ENCODE data around the gene RNF7.
"Not testable (repeated sequence)": the region's sequence is repeated elsewhere in the genome, so short reads cannot be mapped to it uniquely, and the experiment has no call there.

The RNF7 gene

DNA sequence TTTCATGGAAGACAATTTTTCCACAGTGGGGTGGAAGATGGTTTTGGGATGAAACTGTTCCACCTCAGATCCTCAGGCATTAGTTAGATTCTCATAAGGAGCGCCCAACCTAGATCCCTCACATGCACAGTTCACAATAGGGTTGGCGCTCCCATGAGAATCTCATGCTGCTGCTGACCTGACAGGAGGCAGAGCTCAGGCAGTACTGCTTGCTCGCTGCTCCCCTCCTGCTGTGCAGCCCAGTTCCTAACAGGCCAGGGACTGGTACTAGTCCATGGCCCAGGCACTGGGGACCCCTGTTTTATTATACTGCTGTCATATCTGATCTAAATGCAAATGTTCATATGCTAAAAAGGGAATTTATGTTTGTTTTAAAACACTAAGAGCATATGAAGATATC, 15.3 kb downstream of the RNF7 start:
- Histone ChIP-seq H3K27me3 (ENCODE audit: control insufficient read depth in 1 of 2, insufficient read depth in 2 of 2, low read length in 2 of 2) (no peaks in the 10 kb centered on the region), H3K9me3 (ENCODE audit: control insufficient read depth in 1 of 2, low read length in 2 of 2) (no peaks in the 10 kb centered on the region), H3K36me3 (ENCODE audit: control insufficient read depth in 1 of 2, insufficient read depth in 2 of 2, low read length in 2 of 2) (peaks cover 0 to 11% of the 10 kb centered on the region in 2 donors), H3K4me3 (ENCODE audit: low read depth in 1 of 2, low read length in 2 of 2) (no peak overlapping the region), H3K9ac (ENCODE audit: low read depth in 1 of 2, low read length in 2 of 2) (no peak overlapping the region), H3K27ac (ENCODE audit: low read depth, low read length) (no peak overlapping the region), H3K4me1 (ENCODE audit: control insufficient read depth in 1 of 2, insufficient read depth in 2 of 2, low read length in 2 of 2) (no peaks in the 10 kb centered on the region)

DNA sequence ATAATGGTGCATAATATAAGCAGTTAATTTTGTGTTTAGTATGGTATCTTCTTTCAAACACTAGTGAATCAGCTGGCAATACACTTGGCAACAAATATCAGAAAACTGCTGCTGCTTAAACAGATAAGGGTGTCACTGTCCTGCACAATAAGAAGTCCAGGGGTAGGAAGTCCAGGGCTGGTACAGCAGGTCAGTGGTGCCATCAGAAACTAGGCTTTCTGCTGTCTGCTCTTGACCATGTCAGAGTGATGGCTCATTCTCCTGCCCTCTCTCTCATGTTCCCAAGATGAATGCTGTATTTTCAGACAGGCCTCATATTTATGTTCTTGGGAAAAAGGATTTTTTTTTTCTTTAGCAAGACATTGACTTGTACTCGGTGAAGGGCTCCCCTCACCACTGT, 15.9 kb downstream of the RNF7 start:
- H3K9me3 ChIP-seq (ENCODE audit: control insufficient read depth in 1 of 2, low read length in 2 of 2) = no peaks in the 10 kb centered on the region
- H3K27me3 ChIP-seq (ENCODE audit: control insufficient read depth in 1 of 2, insufficient read depth in 2 of 2, low read length in 2 of 2) = no peaks in the 10 kb centered on the region
- H3K27ac ChIP-seq (ENCODE audit: low read depth, low read length) = no peak overlapping the region
- peaks cover 0 to 6% of the 10 kb centered on the region in 2 donors for H3K36me3 ChIP-seq (ENCODE audit: control insufficient read depth in 1 of 2, insufficient read depth in 2 of 2, low read length in 2 of 2)
- no peak overlapping the region for H3K9ac ChIP-seq (ENCODE audit: low read depth in 1 of 2, low read length in 2 of 2)
- no peak overlapping the region for H3K4me3 ChIP-seq (ENCODE audit: low read depth in 1 of 2, low read length in 2 of 2)
- H3K4me1 ChIP-seq (ENCODE audit: control insufficient read depth in 1 of 2, insufficient read depth in 2 of 2, low read length in 2 of 2) = no peaks in the 10 kb centered on the region

DNA sequence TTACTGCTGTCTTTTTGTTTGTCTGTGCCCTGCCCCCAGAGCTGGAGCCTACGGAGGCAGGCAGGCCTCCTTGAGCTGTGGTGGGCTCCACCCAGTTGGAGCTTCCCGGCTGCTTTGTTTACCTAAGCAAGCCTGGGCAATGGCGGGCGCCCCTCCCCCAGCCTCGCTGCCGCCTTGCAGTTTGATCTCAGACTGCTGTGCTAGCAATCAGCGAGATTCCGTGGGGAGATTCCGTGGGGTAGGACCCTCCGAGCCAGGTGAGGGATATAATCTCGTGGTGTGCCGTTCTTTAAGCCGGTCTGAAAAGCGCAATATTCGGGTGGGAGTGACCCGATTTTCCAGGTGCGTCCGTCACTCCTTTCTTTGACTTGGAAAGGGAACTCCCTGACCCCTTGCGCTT, 24.5 kb downstream of the RNF7 start:
- H3K27ac ChIP-seq (ENCODE audit: low read depth, low read length); H3K9ac ChIP-seq (ENCODE audit: low read depth in 1 of 2, low read length in 2 of 2); H3K27me3 ChIP-seq (ENCODE audit: control insufficient read depth in 1 of 2, insufficient read depth in 2 of 2, low read length in 2 of 2); H3K36me3 ChIP-seq (ENCODE audit: control insufficient read depth in 1 of 2, insufficient read depth in 2 of 2, low read length in 2 of 2); H3K4me1 ChIP-seq (ENCODE audit: control insufficient read depth in 1 of 2, insufficient read depth in 2 of 2, low read length in 2 of 2); H3K4me3 ChIP-seq (ENCODE audit: low read depth in 1 of 2, low read length in 2 of 2); H3K9me3 ChIP-seq (ENCODE audit: control insufficient read depth in 1 of 2, low read length in 2 of 2): not testable (repeated sequence)

DNA sequence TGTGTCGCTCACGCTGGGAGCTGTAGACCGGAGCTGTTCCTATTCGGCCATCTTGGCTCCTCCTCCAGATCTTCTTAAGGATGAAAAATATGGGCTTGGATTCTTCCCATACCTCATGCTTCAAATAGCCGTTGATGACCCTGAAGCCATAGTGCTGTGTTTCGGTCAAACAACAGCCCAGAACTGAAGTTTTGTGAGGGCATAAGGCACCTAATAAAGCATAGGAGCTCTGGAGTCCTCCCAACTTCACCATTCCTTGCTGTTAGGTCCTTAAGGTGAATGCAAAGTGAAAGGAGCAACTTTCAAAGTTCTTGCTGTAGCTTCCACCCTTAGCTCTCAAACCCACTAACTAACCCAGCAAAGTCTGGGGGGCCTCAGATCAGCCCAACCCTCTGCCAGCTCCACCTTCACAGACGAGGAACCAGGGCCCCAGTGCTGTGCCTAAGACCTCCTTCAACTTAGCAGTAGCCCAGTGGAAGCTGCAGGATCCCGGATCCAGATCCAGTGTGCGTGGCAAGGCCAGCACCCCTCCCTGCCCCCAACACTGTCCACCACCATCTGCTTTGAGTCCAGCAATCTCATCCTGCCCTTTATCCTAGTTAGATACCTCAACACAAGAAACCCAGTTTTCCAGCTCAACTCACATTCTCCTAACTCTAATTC, 25.1 kb downstream of the RNF7 start, which contains the start of gene GRK7:
TSS of gene GRK7 (plus strand) at position 321 of the 663 bp plus-strand sequence. CDS start 14,877 bp downstream, outside the sequence.
- Histone ChIP-seq H3K9me3 (ENCODE audit: control insufficient read depth in 1 of 2, low read length in 2 of 2) (no peaks in the 10 kb centered on the region), H3K9ac (ENCODE audit: low read depth in 1 of 2, low read length in 2 of 2) (no peak within 1 kb of the TSS), H3K27ac (ENCODE audit: low read depth, low read length) (no peak within 1 kb of the TSS), H3K4me1 (ENCODE audit: control insufficient read depth in 1 of 2, insufficient read depth in 2 of 2, low read length in 2 of 2) (no peaks in the 10 kb centered on the region), H3K4me3 (ENCODE audit: low read depth in 1 of 2, low read length in 2 of 2) (no peak within 1 kb of the TSS), H3K36me3 (ENCODE audit: control insufficient read depth in 1 of 2, insufficient read depth in 2 of 2, low read length in 2 of 2) (no peaks in the 10 kb centered on the region), H3K27me3 (ENCODE audit: control insufficient read depth in 1 of 2, insufficient read depth in 2 of 2, low read length in 2 of 2) (no peaks in the 10 kb centered on the region)

DNA sequence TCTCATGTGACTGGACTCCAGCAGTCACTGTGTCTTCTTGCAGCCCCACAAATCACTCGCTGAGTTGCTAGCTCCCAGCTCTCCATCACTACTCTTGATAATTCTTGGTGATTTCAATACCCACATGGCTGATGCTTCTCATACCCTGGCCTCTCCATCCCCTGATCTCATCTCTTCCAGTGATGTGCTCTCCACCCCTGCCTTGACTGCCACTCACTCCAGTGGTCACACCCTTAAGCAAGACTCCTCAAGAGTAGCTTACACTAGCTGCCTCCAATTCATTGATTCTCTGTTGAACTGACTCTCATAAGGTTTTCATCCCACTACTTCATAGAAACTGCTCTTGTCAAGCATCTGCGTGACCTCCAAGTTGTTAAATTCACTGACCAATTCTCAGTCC, 25.9 kb downstream of the RNF7 start:
- Histone ChIP-seq H3K4me1 (ENCODE audit: control insufficient read depth in 1 of 2, insufficient read depth in 2 of 2, low read length in 2 of 2) (no peaks in the 10 kb centered on the region), H3K9ac (ENCODE audit: low read depth in 1 of 2, low read length in 2 of 2) (no peak overlapping the region), H3K36me3 (ENCODE audit: control insufficient read depth in 1 of 2, insufficient read depth in 2 of 2, low read length in 2 of 2) (no peaks in the 10 kb centered on the region), H3K4me3 (ENCODE audit: low read depth in 1 of 2, low read length in 2 of 2) (no peak overlapping the region), H3K9me3 (ENCODE audit: control insufficient read depth in 1 of 2, low read length in 2 of 2) (no peaks in the 10 kb centered on the region), H3K27me3 (ENCODE audit: control insufficient read depth in 1 of 2, insufficient read depth in 2 of 2, low read length in 2 of 2) (no peaks in the 10 kb centered on the region), H3K27ac (ENCODE audit: low read depth, low read length) (no peak overlapping the region)

DNA sequence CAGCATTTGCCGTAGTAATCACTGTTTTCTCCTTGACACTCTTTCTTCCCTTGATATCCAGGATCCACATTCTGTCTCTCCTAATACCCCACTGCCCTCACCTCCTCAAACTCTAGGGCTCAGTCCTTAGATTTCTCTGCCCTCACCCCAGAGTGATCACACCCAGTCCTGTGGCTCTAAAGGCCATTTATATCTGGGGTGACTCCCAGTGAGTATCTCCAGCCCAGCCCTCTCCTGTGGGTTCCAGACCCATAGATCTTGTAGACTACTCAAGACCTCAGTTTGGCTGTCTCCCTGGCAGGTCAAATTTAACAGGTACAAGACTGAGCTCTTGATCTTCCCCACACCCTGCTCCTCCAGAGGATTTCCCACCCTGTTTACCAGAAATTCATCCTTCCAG, 26.4 kb downstream of the RNF7 start:
- no peak overlapping the region for H3K27ac ChIP-seq (ENCODE audit: low read depth, low read length)

DNA sequence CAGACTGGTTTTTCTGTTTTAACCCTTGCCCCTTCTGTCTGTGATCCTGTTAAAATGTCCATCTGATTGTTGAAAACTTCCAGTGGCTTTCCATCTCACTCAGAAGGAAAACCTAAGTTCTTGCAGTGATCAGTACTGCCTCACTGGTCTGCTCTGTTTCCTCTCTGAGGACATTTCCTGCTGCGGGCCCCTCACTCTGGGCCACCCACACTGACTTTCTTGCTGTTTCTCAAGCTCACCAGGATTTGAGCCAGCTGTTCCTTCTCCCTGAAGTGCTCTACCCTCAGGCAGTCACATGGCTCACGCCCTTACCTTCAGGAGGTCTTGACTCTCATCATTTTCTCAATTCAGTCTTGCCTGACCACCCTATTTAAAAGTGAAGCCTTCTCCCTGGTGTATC, 26.9 kb downstream of the RNF7 start:
- no peaks in the 10 kb centered on the region for H3K27me3 ChIP-seq (ENCODE audit: control insufficient read depth in 1 of 2, insufficient read depth in 2 of 2, low read length in 2 of 2)
- no peaks in the 10 kb centered on the region for H3K4me1 ChIP-seq (ENCODE audit: control insufficient read depth in 1 of 2, insufficient read depth in 2 of 2, low read length in 2 of 2)
- no peak overlapping the region for H3K27ac ChIP-seq (ENCODE audit: low read depth, low read length)
- no peak overlapping the region for H3K4me3 ChIP-seq (ENCODE audit: low read depth in 1 of 2, low read length in 2 of 2)
- H3K36me3 ChIP-seq (ENCODE audit: control insufficient read depth in 1 of 2, insufficient read depth in 2 of 2, low read length in 2 of 2) = no peaks in the 10 kb centered on the region
- no peaks in the 10 kb centered on the region for H3K9me3 ChIP-seq (ENCODE audit: control insufficient read depth in 1 of 2, low read length in 2 of 2)
- no peak overlapping the region for H3K9ac ChIP-seq (ENCODE audit: low read depth in 1 of 2, low read length in 2 of 2)

More for the DNA sequence above, 26.4 kb downstream of the RNF7 start:
- Histone ChIP-seq H3K4me1 (ENCODE audit: control insufficient read depth in 1 of 2, insufficient read depth in 2 of 2, low read length in 2 of 2) (no peaks in the 10 kb centered on the region), H3K4me3 (ENCODE audit: low read depth in 1 of 2, low read length in 2 of 2) (no peak overlapping the region), H3K9ac (ENCODE audit: low read depth in 1 of 2, low read length in 2 of 2) (no peak overlapping the region), H3K36me3 (ENCODE audit: control insufficient read depth in 1 of 2, insufficient read depth in 2 of 2, low read length in 2 of 2) (no peaks in the 10 kb centered on the region), H3K9me3 (ENCODE audit: control insufficient read depth in 1 of 2, low read length in 2 of 2) (no peaks in the 10 kb centered on the region), H3K27me3 (ENCODE audit: control insufficient read depth in 1 of 2, insufficient read depth in 2 of 2, low read length in 2 of 2) (no peaks in the 10 kb centered on the region)

DNA sequence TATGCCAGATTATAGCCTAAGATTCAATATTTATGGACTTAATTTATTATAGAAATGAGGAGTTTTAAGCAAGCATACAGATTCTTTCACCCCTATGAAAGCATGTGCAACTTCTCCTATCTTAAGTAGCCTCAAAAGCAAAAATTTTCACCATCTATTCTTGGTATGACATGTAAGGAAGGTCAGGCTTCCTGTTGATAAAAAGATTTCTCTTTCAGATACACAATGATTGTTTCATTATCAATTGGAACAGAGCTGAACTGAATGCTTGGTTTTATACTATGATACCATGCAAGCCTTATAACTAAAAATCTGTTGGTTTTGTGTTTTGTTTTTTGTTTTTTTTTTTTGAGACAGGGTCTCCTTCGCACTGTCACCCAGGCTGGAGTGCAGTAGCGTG, 29.0 kb downstream of the RNF7 start:
- Histone ChIP-seq H3K27me3 (ENCODE audit: control insufficient read depth in 1 of 2, insufficient read depth in 2 of 2, low read length in 2 of 2) (no peaks in the 10 kb centered on the region), H3K4me3 (ENCODE audit: low read depth in 1 of 2, low read length in 2 of 2) (no peak overlapping the region), H3K9ac (ENCODE audit: low read depth in 1 of 2, low read length in 2 of 2) (no peak overlapping the region), H3K36me3 (ENCODE audit: control insufficient read depth in 1 of 2, insufficient read depth in 2 of 2, low read length in 2 of 2) (no peaks in the 10 kb centered on the region), H3K4me1 (ENCODE audit: control insufficient read depth in 1 of 2, insufficient read depth in 2 of 2, low read length in 2 of 2) (no peaks in the 10 kb centered on the region), H3K9me3 (ENCODE audit: control insufficient read depth in 1 of 2, low read length in 2 of 2) (no peaks in the 10 kb centered on the region), H3K27ac (ENCODE audit: low read depth, low read length) (no peak overlapping the region)

DNA sequence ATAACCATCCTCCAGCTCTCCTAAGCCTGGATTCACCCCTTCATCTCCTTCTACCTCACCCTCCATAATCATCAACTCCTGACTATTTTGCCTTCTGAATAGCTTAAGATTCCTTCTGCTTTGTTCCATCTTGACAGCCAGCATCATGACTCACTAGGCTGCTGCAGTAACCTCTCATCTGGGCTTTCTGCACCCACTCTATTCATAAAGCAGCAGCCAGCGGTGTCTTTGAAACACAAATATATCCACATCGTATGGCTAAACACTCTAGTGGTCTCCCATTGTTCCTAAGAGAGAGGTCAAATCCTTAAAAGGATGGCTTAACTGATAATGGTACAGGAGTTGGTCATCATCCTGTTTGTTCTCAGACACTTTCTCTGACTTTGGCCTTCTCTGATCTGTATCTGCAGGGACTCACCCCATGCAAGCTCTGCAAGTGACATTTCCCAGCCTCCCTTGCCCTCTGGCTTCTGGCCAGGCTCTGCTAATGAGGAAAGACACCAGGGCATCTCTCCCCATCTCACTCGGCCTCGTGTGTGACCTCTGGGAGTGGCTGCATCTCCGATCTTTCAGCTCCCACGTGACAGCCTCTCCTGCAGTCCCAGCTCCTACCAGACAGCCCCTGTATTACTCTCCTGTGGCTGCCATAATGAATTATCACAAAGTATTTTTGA, 31.3 kb downstream of the RNF7 start:
- H3K27ac ChIP-seq (ENCODE audit: low read depth, low read length) = no peak overlapping the region
- H3K4me3 ChIP-seq (ENCODE audit: low read depth in 1 of 2, low read length in 2 of 2) = no peak overlapping the region

DNA sequence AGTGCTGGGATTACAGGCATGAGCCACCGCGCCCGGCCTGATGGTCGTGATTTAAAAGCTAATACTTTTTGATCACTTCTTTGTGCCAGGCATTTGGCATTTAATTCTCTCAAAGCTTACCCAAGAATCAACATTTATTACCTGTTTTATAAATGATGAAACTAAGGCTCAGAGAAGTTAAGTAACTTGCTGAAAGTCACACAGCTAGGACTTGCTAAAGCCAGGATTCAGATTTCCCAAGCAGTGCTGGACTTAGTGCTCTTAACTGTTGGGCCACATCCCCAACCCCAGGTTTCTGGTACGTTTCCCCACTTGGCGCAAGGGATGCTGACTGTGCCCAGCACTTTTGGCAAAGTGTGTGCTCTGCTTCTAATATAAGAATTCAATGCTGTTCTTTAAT, 35.6 kb downstream of the RNF7 start:
- H3K36me3 ChIP-seq (ENCODE audit: control insufficient read depth in 1 of 2, insufficient read depth in 2 of 2, low read length in 2 of 2) = no peaks in the 10 kb centered on the region
- no peak overlapping the region for H3K27ac ChIP-seq (ENCODE audit: low read depth, low read length)
- no peaks in the 10 kb centered on the region for H3K4me1 ChIP-seq (ENCODE audit: control insufficient read depth in 1 of 2, insufficient read depth in 2 of 2, low read length in 2 of 2)
- H3K27me3 ChIP-seq (ENCODE audit: control insufficient read depth in 1 of 2, insufficient read depth in 2 of 2, low read length in 2 of 2) = no peaks in the 10 kb centered on the region
- no peak overlapping the region for H3K9ac ChIP-seq (ENCODE audit: low read depth in 1 of 2, low read length in 2 of 2)
- H3K4me3 ChIP-seq (ENCODE audit: low read depth in 1 of 2, low read length in 2 of 2) = no peak overlapping the region
- H3K9me3 ChIP-seq (ENCODE audit: control insufficient read depth in 1 of 2, low read length in 2 of 2) = no peaks in the 10 kb centered on the region

More for the DNA sequence above, 31.3 kb downstream of the RNF7 start:
- Histone ChIP-seq H3K36me3 (ENCODE audit: control insufficient read depth in 1 of 2, insufficient read depth in 2 of 2, low read length in 2 of 2) (no peaks in the 10 kb centered on the region), H3K27me3 (ENCODE audit: control insufficient read depth in 1 of 2, insufficient read depth in 2 of 2, low read length in 2 of 2) (no peaks in the 10 kb centered on the region), H3K9ac (ENCODE audit: low read depth in 1 of 2, low read length in 2 of 2) (no peak overlapping the region), H3K9me3 (ENCODE audit: control insufficient read depth in 1 of 2, low read length in 2 of 2) (no peaks in the 10 kb centered on the region), H3K4me1 (ENCODE audit: control insufficient read depth in 1 of 2, insufficient read depth in 2 of 2, low read length in 2 of 2) (no peaks in the 10 kb centered on the region)
